A549 (cell line): ENCODE data around the gene PTRHD1. TPM values are rescaled to one million over a fixed set of nuclear protein-coding genes. Genes with fewer than 3 reads are reported as not detected.
"Not testable (repeated sequence)": the region's sequence is repeated elsewhere in the genome, so short reads cannot be mapped to it uniquely, and the experiment has no call there.

ENCODE experiments used
- ATAC-seq, 2 experiments: fragments of 200-7000 bp in 1 of 2; fragments of >200 bp in 1 of 2; cut with Nextera tagmentation in 1 of 2; cut with Tn5 transposase in 1 of 2; 3 replicates each; pipeline versions ENCODE4 v1.8.0 to v1.9.1; 2018 to 2020; ENCODE audit warnings: mild to moderate bottlenecking in 1 of 2, moderate library complexity in 1 of 2
- CTCF ChIA-PET: fragments of 300-600 bp; sonication (Branson Sonifier 250); formaldehyde crosslinking; extraction: SDS; loops from one replicate; lab custom pipeline; 2021; ENCODE audit warnings: antibody characterized with exemption, inconsistent platforms; lab: Yijun Ruan, JAX
- POLR2A ChIA-PET: fragments of 350-600 bp; formaldehyde crosslinking; extraction: SDS; loops from one replicate; lab custom pipeline; 2021; ENCODE audit warnings: antibody characterized with exemption, inconsistent platforms; lab: Yijun Ruan, JAX
- DNase-seq, 2 experiments: peaks; one replicate each; pipeline versions ENCODE4 v3.0.0 to v3.0.0-alpha.2; 2011 to 2016; ENCODE audit warnings: low read depth in 1 of 2, low spot score in 1 of 2
- FAIRE-seq: peaks from 2 replicates; lab custom pipeline; 2011; peaks lifted over from hg19 to GRCh38; lab: Jason Lieb, UNC
- H3K27ac ChIP-seq, 2 experiments: fragments of >200 bp; sonication (Bioruptor Twin); formaldehyde crosslinking; 3 replicates each; pipeline ENCODE4 v1.5.1; 2016 to 2017
- H3K4me1 ChIP-seq: fragments of >200 bp; sonication (Bioruptor Twin); formaldehyde crosslinking; 3 replicates; pipeline ENCODE4 v1.6.1; 2016
- H3K4me2 ChIP-seq: fragments of >200 bp; sonication (Bioruptor Twin); formaldehyde crosslinking; 3 replicates; pipeline ENCODE4 v1.6.1; 2016
- H3K4me3 ChIP-seq: fragments of >200 bp; sonication (Bioruptor Twin); formaldehyde crosslinking; 3 replicates; pipeline ENCODE4 v1.5.1; 2016
- H3K9me3 ChIP-seq: fragments of >200 bp; sonication (Bioruptor Twin); formaldehyde crosslinking; 3 replicates; pipeline ENCODE4 v1.6.1; 2016
- ATOH8 ChIP-seq: fragments of 250-450 bp; sonication (Bioruptor Pico); IDR thresholded peaks from 2 replicates; pipeline ENCODE4 v1.5.0; 2020; ENCODE audit warnings: low read depth, mild to moderate bottlenecking, moderate library complexity
- CBX2 ChIP-seq: fragments of 200-600 bp; sonication (generic); IDR thresholded peaks from 2 replicates; pipeline ENCODE4 v1.6.1; 2016; ENCODE audit warnings: low read depth, mild to moderate bottlenecking, borderline replicate concordance
- CHD4 ChIP-seq: fragments of 200-600 bp; sonication (generic); IDR thresholded peaks from 2 replicates; pipeline ENCODE4 v1.6.1; 2016; ENCODE audit warnings: antibody characterized with exemption, mild to moderate bottlenecking, borderline replicate concordance
- EHF ChIP-seq: fragments of 250-450 bp; sonication (Bioruptor Pico); IDR thresholded peaks from 2 replicates; pipeline ENCODE4 v1.5.0; 2020; ENCODE audit warnings: mild to moderate bottlenecking
- EHMT2 ChIP-seq: fragments of 200-600 bp; sonication (generic); IDR thresholded peaks from 2 replicates; pipeline ENCODE4 v1.6.1; 2016; ENCODE audit warnings: antibody characterized with exemption, low read depth, mild to moderate bottlenecking, moderate library complexity
- ELK1 ChIP-seq: fragments of 150-350 bp; IDR thresholded peaks from 2 replicates; pipeline ENCODE4 v1.6.1; 2014; ENCODE audit warnings: low read depth, mild to moderate bottlenecking, low read length
- FOSL2 ChIP-seq, 2 experiments: fragments of 450-650 bp in 1 of 2; fragments of >200 bp in 1 of 2; sonication (Bioruptor Twin) in 1 of 2; formaldehyde crosslinking; IDR thresholded peaks; 2 replicates each; pipeline versions ENCODE4 v1.5.0 to v1.6.1; 2016 to 2020; ENCODE audit warnings: mild to moderate bottlenecking in 1 of 2, moderate library complexity in 1 of 2
- FOXS1 ChIP-seq: fragments of 250-450 bp; sonication (Bioruptor Pico); IDR thresholded peaks from 2 replicates; pipeline ENCODE4 v1.5.0; 2020; ENCODE audit warnings: mild to moderate bottlenecking, moderate library complexity
- HES2 ChIP-seq: fragments of >200 bp; sonication (Bioruptor Twin); formaldehyde crosslinking; IDR thresholded peaks from 2 replicates; pipeline ENCODE4 v1.6.1; 2016
- HMGXB4 ChIP-seq: fragments of 250-450 bp; sonication (Bioruptor Pico); IDR thresholded peaks from 2 replicates; pipeline ENCODE4 v1.5.0; 2021; ENCODE audit warnings: mild to moderate bottlenecking, moderate library complexity, borderline replicate concordance
- HOXA7 ChIP-seq: fragments of 250-450 bp; sonication (Bioruptor Pico); IDR thresholded peaks from 2 replicates; pipeline ENCODE4 v1.5.0; 2020; ENCODE audit warnings: mild to moderate bottlenecking, moderate library complexity
- HOXB13 ChIP-seq: fragments of 250-450 bp; sonication (Bioruptor Pico); IDR thresholded peaks from 2 replicates; pipeline ENCODE4 v1.5.0; 2020; ENCODE audit warnings: low read depth, mild to moderate bottlenecking, moderate library complexity
- JUN ChIP-seq, 2 experiments: fragments of >200 bp; sonication (Bioruptor Twin); formaldehyde crosslinking; IDR thresholded peaks; 2 replicates in 1 of 2; 3 replicates in 1 of 2; pipeline ENCODE4 v1.6.1; 2016 to 2017
- NPAS2 ChIP-seq: fragments of 250-450 bp; sonication (Bioruptor Pico); IDR thresholded peaks from 2 replicates; pipeline ENCODE4 v1.8.0; 2022; ENCODE audit warnings: mild to moderate bottlenecking, moderate library complexity, borderline replicate concordance
- POLR2A ChIP-seq: IDR thresholded peaks from 2 replicates; pipeline ENCODE4 v1.6.1; 2012; ENCODE audit warnings: mild to moderate bottlenecking, low read length
- POLR2AphosphoS2 ChIP-seq: conservative IDR thresholded peaks from 2 replicates; pipeline ENCODE4 v1.6.1; 2012; ENCODE audit warnings: low read length, improper control_type of control experiment, inconsistent platforms
- SMC3 ChIP-seq: fragments of >200 bp; sonication (Bioruptor Twin); formaldehyde crosslinking; IDR thresholded peaks from 3 replicates; pipeline ENCODE4 v1.6.1; 2018; ENCODE audit warnings: inconsistent platforms
- TFCP2L1 ChIP-seq: fragments of 250-450 bp; sonication (Bioruptor Pico); IDR thresholded peaks from 2 replicates; pipeline ENCODE4 v1.5.0; 2021; ENCODE audit warnings: mild to moderate bottlenecking
- ZC3H11A ChIP-seq: fragments of 450-650 bp; IDR thresholded peaks from 2 replicates; pipeline ENCODE4 v1.6.1; 2014; ENCODE audit warnings: antibody characterized with exemption, mild to moderate bottlenecking
- ZFP36 ChIP-seq: fragments of 450-650 bp; IDR thresholded peaks from 2 replicates; pipeline ENCODE4 v1.6.1; 2014; ENCODE audit warnings: borderline replicate concordance; ENCODE audit not compliant: partially characterized antibody
- ZSCAN20 ChIP-seq: fragments of 250-450 bp; sonication (Bioruptor Pico); IDR thresholded peaks from 2 replicates; pipeline ENCODE4 v1.8.0; 2022; ENCODE audit warnings: mild to moderate bottlenecking, moderate library complexity
- WGBS: methylation state at CpG from one replicate; pipeline ENCODE4 v1.1.6; 2017; ENCODE audit errors: missing lambda C conversion rate; 5-methylcytosine and 5-hydroxymethylcytosine counted together
- polyA plus RNA-seq, 4 experiments: library from polyadenylated mRNA; depleted of rRNA in 3 of 4; stranded (reverse); fragments of >200 nt; fragmentation: RNase III in 1 of 4; extraction: RNeasy Plus Mini Kit Qiagen cat#74134 plus additional on column Dnase treatment in 1 of 4; gene quantifications; 2 replicates in 3 of 4; 3 replicates in 1 of 4; pipeline ENCODE4 v1.2.3, GENCODE V29; 2011 to 2017

Gene PTRHD1
- polyA plus RNA-seq, 2 of the 4 experiments (the other 2 are of a cell fraction), result 44.9 to 86.6 TPM

- no peak for TF ChIP-seq SMC3
- TF ChIP-seq HES2, result no peak
- Histone ChIP-seq H3K27ac (no peak overlapping the region), H3K4me2 (no peak overlapping the region), H3K4me3 (no peak overlapping the region), H3K9me3 (no peaks in the 10 kb centered on the region), H3K4me1 (no peaks in the 10 kb centered on the region)
- no peak for DNase-seq
- no peak for ATAC-seq
- CTCF ChIA-PET, result interaction anchor here (1.1 to 2.6 kb wide), 4 partner anchors 10 to 428 kb away, joined by 3 to 20 read pairs (median 6); no protein-coding TSS in a partner anchor
- POLR2A ChIA-PET, result no interaction called here
- FAIRE-seq, result no peak
- WGBS, result 90% methylated on average over 9 of the region's 9 CpGs
These were observed 43.5 kb upstream of the PTRHD1 start for GRCh38 chr2:24836706-24837105.

- POLR2A ChIA-PET, result no interaction called here
- TF ChIP-seq CBX2 (no peak), NPAS2 (CRISPR knock-in tag) (no peak), ELK1 (no peak), ZSCAN20 (no peak), ATOH8 (CRISPR knock-in tag) (no peak), EHF (CRISPR knock-in tag) (no peak), FOXS1 (CRISPR knock-in tag) (no peak), POLR2A (no peak), CHD4 (no peak), HOXA7 (CRISPR knock-in tag) (no peak), FOSL2 (IDR thresholded peaks at IDR 0.05) (no peak), FOSL2 (CRISPR knock-in tag; IDR thresholded peaks at IDR 0.05) (no peak), ZC3H11A (no peak), EHMT2 (no peak), TFCP2L1 (CRISPR knock-in tag) (no peak), HOXB13 (CRISPR knock-in tag) (no peak), JUN (IDR thresholded peaks at IDR 0.05) (no peak), POLR2AphosphoS2 (no peak), HMGXB4 (CRISPR knock-in tag) (no peak), ZFP36 (no peak)
- H3K9me3 ChIP-seq, result no peaks in the 10 kb centered on the region
- no peak overlapping the region for H3K4me3 ChIP-seq
- FAIRE-seq (no peak), DNase-seq (no peak), ATAC-seq (no peak)
- 91% methylated on average over 8 of the region's 8 CpGs for WGBS
- H3K4me2 ChIP-seq, result no peak overlapping the region
- H3K27ac ChIP-seq, result no peak overlapping the region
- H3K4me1 ChIP-seq, result no peaks in the 10 kb centered on the region
- CTCF ChIA-PET, result interaction anchor here (1.1 to 2.6 kb wide), 5 partner anchors 9 to 427 kb away, joined by 3 to 20 read pairs (median 8); no protein-coding TSS in a partner anchor
These were observed 43.0 kb upstream of the PTRHD1 start for GRCh38 chr2:24836206-24836605.

GRCh38 chr2:24835411-24835810 lies 42.2 kb upstream of the PTRHD1 start:
- CTCF ChIA-PET, result interaction anchor here (2.0 to 2.6 kb wide), 2 partner anchors 8 to 426 kb away, joined by 13 to 20 read pairs; no protein-coding TSS in a partner anchor
- 52% methylated on average over 8 of the region's 8 CpGs for WGBS

More at GRCh38 chr2:24835411-24835810, 42.2 kb upstream of the PTRHD1 start:
- FAIRE-seq, POLR2A ChIA-PET, H3K4me1 ChIP-seq, DNase-seq, H3K4me2 ChIP-seq, H3K27ac ChIP-seq, ATAC-seq, H3K9me3 ChIP-seq, H3K4me3 ChIP-seq: not testable (repeated sequence)
